Liver (tissue), 9 donors: Measurements from ENCODE around the gene CDC45. TPM values are rescaled to one million over a fixed set of nuclear protein-coding genes. Genes with fewer than 3 reads are reported as not detected.

Source experiments
- DNase-seq: peaks from one replicate; pipeline ENCODE4 v3.0.0-alpha.2; 2017; ENCODE audit warnings: low spot score
- H3K27ac ChIP-seq, 2 donors: one replicate each; pipeline ENCODE4 v1.7.0; 2013; ENCODE audit warnings: inconsistent platforms in 2 of 2, low read length in 2 of 2, control low read depth in 1 of 2, low read depth in 1 of 2, mild to moderate bottlenecking in 1 of 2
- H3K27me3 ChIP-seq, 4 donors: one replicate each; pipeline versions ENCODE4 v1.6.1 to v1.7.0; 2013; ENCODE audit warnings: low read length in 3 of 4, inconsistent platforms in 1 of 4, mild to moderate bottlenecking in 1 of 4, moderate library complexity in 1 of 4; ENCODE audit not compliant: control insufficient read depth in 4 of 4, insufficient read depth in 4 of 4
- H3K36me3 ChIP-seq, 4 donors: one replicate each; pipeline versions ENCODE4 v1.6.1 to v1.7.0; 2013; ENCODE audit warnings: low read length in 3 of 4, mild to moderate bottlenecking in 3 of 4, low read depth in 1 of 4, moderate library complexity in 1 of 4; ENCODE audit not compliant: control insufficient read depth in 4 of 4, insufficient read depth in 3 of 4
- H3K4me1 ChIP-seq, 4 donors: one replicate each; pipeline versions ENCODE4 v1.6.1 to v1.7.0; 2013; ENCODE audit warnings: low read length in 3 of 4, mild to moderate bottlenecking in 3 of 4, moderate library complexity in 1 of 4; ENCODE audit not compliant: control insufficient read depth in 4 of 4, insufficient read depth in 4 of 4
- H3K4me3 ChIP-seq, 3 donors: one replicate each; pipeline versions ENCODE4 v1.6.1 to v1.7.0; 2013; ENCODE audit warnings: low read length in 3 of 3, control low read depth in 1 of 3, low read depth in 1 of 3, mild to moderate bottlenecking in 1 of 3
- H3K9ac ChIP-seq, 2 donors: one replicate each; pipeline ENCODE4 v1.7.0; 2013; ENCODE audit warnings: low read length in 2 of 2, mild to moderate bottlenecking in 2 of 2, moderate library complexity in 2 of 2, control low read depth in 1 of 2, low read depth in 1 of 2
- H3K9me3 ChIP-seq, 4 donors: one replicate each; pipeline versions ENCODE4 v1.6.1 to v1.7.0; 2013; ENCODE audit warnings: low read length in 3 of 4; ENCODE audit not compliant: control insufficient read depth in 4 of 4
- EGR1 ChIP-seq, 2 donors: IDR thresholded peaks; 2 replicates each; pipeline ENCODE4 v1.6.1; 2016 to 2018; ENCODE audit warnings: antibody characterized with exemption in 2 of 2, low read depth in 2 of 2
- FOXA1 ChIP-seq: IDR thresholded peaks from 2 replicates; pipeline ENCODE4 v1.6.1; 2016; ENCODE audit warnings: antibody characterized with exemption
- HNF4A ChIP-seq, 2 donors: conservative IDR thresholded peaks; 2 replicates each; pipeline ENCODE4 v1.6.1; 2016; ENCODE audit warnings: antibody characterized with exemption in 2 of 2, mild to moderate bottlenecking in 2 of 2
- HNF4G ChIP-seq: IDR thresholded peaks from 2 replicates; pipeline ENCODE4 v1.6.1; 2016; ENCODE audit warnings: antibody characterized with exemption
- JUND ChIP-seq, 2 donors: IDR thresholded peaks; 2 replicates each; pipeline ENCODE4 v1.6.1; 2016; ENCODE audit warnings: antibody characterized with exemption in 2 of 2
- MAX ChIP-seq: IDR thresholded peaks from 2 replicates; pipeline ENCODE4 v1.6.1; 2016; ENCODE audit warnings: antibody characterized with exemption
- NR2F2 ChIP-seq: IDR thresholded peaks from 2 replicates; pipeline ENCODE4 v1.6.1; 2016; ENCODE audit warnings: antibody characterized with exemption
- RAD21 ChIP-seq, 2 donors: IDR thresholded peaks; 2 replicates each; pipeline ENCODE4 v1.6.1; 2016; ENCODE audit warnings: antibody characterized with exemption in 2 of 2, mild to moderate bottlenecking in 2 of 2
- REST ChIP-seq: IDR thresholded peaks from 2 replicates; pipeline ENCODE4 v1.6.1; 2016; ENCODE audit warnings: antibody characterized with exemption, mild to moderate bottlenecking
- RXRA ChIP-seq, 2 donors: IDR thresholded peaks; 2 replicates each; pipeline ENCODE4 v1.6.1; 2017 to 2018; ENCODE audit warnings: antibody characterized with exemption in 2 of 2, mild to moderate bottlenecking in 1 of 2
- SP1 ChIP-seq: IDR thresholded peaks from 2 replicates; pipeline ENCODE4 v1.6.1; 2018; ENCODE audit warnings: antibody characterized with exemption, mild to moderate bottlenecking
- TAF1 ChIP-seq: conservative IDR thresholded peaks from 2 replicates; pipeline ENCODE4 v1.6.1; 2016; ENCODE audit warnings: antibody characterized with exemption, mild to moderate bottlenecking
- YY1 ChIP-seq: IDR thresholded peaks from 2 replicates; pipeline ENCODE4 v1.6.1; 2016; ENCODE audit warnings: antibody characterized with exemption, mild to moderate bottlenecking
- ZBTB33 ChIP-seq: IDR thresholded peaks from 2 replicates; pipeline ENCODE4 v1.6.1; 2016; ENCODE audit warnings: antibody characterized with exemption
- WGBS: extraction: QIAGEN DNeasy Blood & Tissue Kit; methylation state at CpG from one replicate; pipeline ENCODE4 v1.1.7; 2013; 5-methylcytosine and 5-hydroxymethylcytosine counted together
- polyA plus RNA-seq, 2 donors: library from polyadenylated mRNA; stranded (reverse) in 1 of 2; unstranded in 1 of 2; fragments of 200-250 nt in 1 of 2; fragments of >200 nt in 1 of 2; fragmentation: Nextera tagmentation in 1 of 2; extraction: Ambion mirVana in 1 of 2; gene quantifications; one replicate each; pipeline versions ENCODE4 v1.2.1 to v1.2.3, GENCODE V29; 2013 to 2015
- total RNA-seq, 2 donors: library from RNA; depleted of rRNA; stranded (reverse); fragments of >200 nt; gene quantifications; one replicate each; pipeline ENCODE4 v1.2.3, GENCODE V29; 2014
- TF ChIP-seq, protein P1 (sequence below): fragments of 150-350 bp; IDR thresholded peaks from 2 replicates; pipeline ENCODE4 v1.5.1; 2017; ENCODE audit warnings: improper control_type of control experiment, low read depth, low read length; ENCODE audit not compliant: missing input control
- donor health status: healthy.
- donor health status: healthy.
- donor health status: healthy.
- donor health status: healthy.
- donor health status: healthy.

Gene CDC45
- total and polyA plus RNA-seq, 4 donors: 0.33 to 15.5 (median 0.94) TPM

GRCh38 chr22:19497245-19497644 is 17.5 kb downstream of the CDC45 start:
- TF ChIP-seq RAD21 (IDR thresholded peaks at IDR 0.05) (no peak), RXRA (IDR thresholded peaks at IDR 0.05) (no peak), JUND (IDR thresholded peaks at IDR 0.05) (no peak), MAX (no peak), SP1 (no peak), ZBTB33 (no peak), REST (no peak), TAF1 (no peak), HNF4G (no peak), EGR1 (IDR thresholded peaks at IDR 0.05; ENCODE audit: low read depth in 2 of 2) (no peak), YY1 (no peak)
- TF ChIP-seq, protein P1, sequence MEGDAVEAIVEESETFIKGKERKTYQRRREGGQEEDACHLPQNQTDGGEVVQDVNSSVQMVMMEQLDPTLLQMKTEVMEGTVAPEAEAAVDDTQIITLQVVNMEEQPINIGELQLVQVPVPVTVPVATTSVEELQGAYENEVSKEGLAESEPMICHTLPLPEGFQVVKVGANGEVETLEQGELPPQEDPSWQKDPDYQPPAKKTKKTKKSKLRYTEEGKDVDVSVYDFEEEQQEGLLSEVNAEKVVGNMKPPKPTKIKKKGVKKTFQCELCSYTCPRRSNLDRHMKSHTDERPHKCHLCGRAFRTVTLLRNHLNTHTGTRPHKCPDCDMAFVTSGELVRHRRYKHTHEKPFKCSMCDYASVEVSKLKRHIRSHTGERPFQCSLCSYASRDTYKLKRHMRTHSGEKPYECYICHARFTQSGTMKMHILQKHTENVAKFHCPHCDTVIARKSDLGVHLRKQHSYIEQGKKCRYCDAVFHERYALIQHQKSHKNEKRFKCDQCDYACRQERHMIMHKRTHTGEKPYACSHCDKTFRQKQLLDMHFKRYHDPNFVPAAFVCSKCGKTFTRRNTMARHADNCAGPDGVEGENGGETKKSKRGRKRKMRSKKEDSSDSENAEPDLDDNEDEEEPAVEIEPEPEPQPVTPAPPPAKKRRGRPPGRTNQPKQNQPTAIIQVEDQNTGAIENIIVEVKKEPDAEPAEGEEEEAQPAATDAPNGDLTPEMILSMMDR: no peak
- no peak overlapping the region for H3K9ac ChIP-seq

DNA sequence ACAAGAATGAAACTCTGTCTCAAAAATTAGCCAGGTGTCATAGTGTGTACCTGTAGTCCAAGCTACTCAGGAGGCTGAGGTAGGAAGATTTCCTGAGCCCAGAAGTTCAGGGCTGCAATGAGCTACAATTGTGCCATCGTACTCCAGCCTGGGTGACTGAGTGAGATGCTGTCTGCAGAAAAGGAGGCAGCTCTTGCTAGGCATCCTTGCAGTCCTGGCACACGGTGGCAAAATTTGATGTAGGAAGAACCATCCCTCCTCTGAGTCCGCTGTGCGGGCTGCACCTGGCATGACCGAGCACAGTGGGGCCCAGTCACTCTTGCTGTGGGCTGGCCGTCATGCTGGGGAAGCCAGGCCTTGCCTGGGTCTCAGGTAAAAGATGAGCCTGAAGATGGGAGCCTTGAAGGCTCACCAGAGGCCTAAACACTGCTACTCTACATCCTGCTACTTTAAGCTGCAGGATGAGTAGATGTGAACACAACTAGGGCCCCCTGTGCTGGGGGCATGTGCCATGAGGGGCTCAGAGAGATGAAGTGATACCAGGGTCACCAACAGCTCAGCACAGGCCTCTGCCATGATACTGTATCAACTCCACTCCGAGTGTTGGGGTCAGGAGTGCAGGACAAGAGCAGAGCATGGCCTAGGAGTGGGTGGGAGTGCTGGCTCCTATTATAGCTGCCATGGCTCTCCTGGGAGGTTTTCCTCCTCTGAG is 18.6 kb downstream of the CDC45 start:
- Histone ChIP-seq H3K9ac (no peak overlapping the region), H3K27me3 (no peaks in the 10 kb centered on the region), H3K4me1 (no peaks in the 10 kb centered on the region), H3K4me3 (no peak overlapping the region), H3K9me3 (no peaks in the 10 kb centered on the region), H3K27ac (no peak overlapping the region), H3K36me3 (no peaks in the 10 kb centered on the region)
- TF ChIP-seq ZBTB33 (no peak), HNF4A (conservative IDR thresholded peaks at IDR 0.05) (no peak), MAX (no peak), TAF1 (no peak), NR2F2 (no peak), HNF4G (no peak), EGR1 (IDR thresholded peaks at IDR 0.05; ENCODE audit: low read depth in 2 of 2) (no peak), SP1 (no peak), RAD21 (IDR thresholded peaks at IDR 0.05) (no peak), RXRA (IDR thresholded peaks at IDR 0.05) (no peak), FOXA1 (no peak)
- TF ChIP-seq, protein P1: no peak
- no peak for DNase-seq
- WGBS: 97% methylated on average over 7 of the region's 7 CpGs

More at GRCh38 chr22:19497245-19497644, 17.5 kb downstream of the CDC45 start:
- Histone ChIP-seq H3K27me3 (no peaks in the 10 kb centered on the region), H3K4me3 (no peak overlapping the region), H3K9me3 (no peaks in the 10 kb centered on the region), H3K27ac (no peak overlapping the region), H3K4me1 (no peaks in the 10 kb centered on the region), H3K36me3 (no peaks in the 10 kb centered on the region)
- 80% methylated on average over 3 of the region's 3 CpGs for WGBS
- no peak for DNase-seq
